HepG2 (cell line): ENCODE measurements around the gene TUBB. TPM values are rescaled to one million over a fixed set of nuclear protein-coding genes. Genes with fewer than 3 reads are reported as not detected.
A peak's percentile ranks its signal among the peaks of the same experiment; 100 is the strongest.

Experiments used
- AGO1 ChIP-seq: fragments of 200-400 bp; formaldehyde crosslinking; IDR thresholded peaks from 2 replicates; pipeline ENCODE4 v1.6.1; 2017; ENCODE audit warnings: mild to moderate bottlenecking, low read depth, low read length, moderate library complexity; ENCODE audit not compliant: poor library complexity, severe bottlenecking
- CREB1 ChIP-seq, 2 experiments: fragments of 450-650 bp in 1 of 2; IDR thresholded peaks; 2 replicates each; pipeline ENCODE4 v1.6.1; 2016 to 2017; ENCODE audit warnings: control low read depth in 1 of 2, mild to moderate bottlenecking in 1 of 2, missing compliant biosample characterization in 1 of 2, missing genetic modification characterization in 1 of 2
- ELF3 ChIP-seq: IDR thresholded peaks from 2 replicates; pipeline ENCODE4 v1.6.1; 2016; ENCODE audit warnings: missing genetic modification reagents, missing compliant biosample characterization
- IKZF5 ChIP-seq: IDR thresholded peaks from 2 replicates; pipeline ENCODE4 v1.6.1; 2018; ENCODE audit warnings: missing genetic modification reagents, mild to moderate bottlenecking, missing compliant biosample characterization
- MXI1 ChIP-seq: IDR thresholded peaks from 3 replicates; pipeline ENCODE4 v1.6.1; 2012; ENCODE audit warnings: low read depth, low read length, inconsistent platforms, borderline replicate concordance
- NFKBIZ ChIP-seq: IDR thresholded peaks from 2 replicates; pipeline ENCODE4 v1.6.1; 2018; ENCODE audit warnings: missing genetic modification reagents, missing compliant biosample characterization
- PREB ChIP-seq: sonication (generic); formaldehyde crosslinking; IDR thresholded peaks from 2 replicates; pipeline ENCODE4 v1.4.0; 2020; ENCODE audit warnings: missing genetic modification reagents
- TBX3 ChIP-seq: fragments of 450-650 bp; IDR thresholded peaks from 2 replicates; pipeline ENCODE4 v1.6.1; 2017; ENCODE audit warnings: antibody characterized with exemption, mild to moderate bottlenecking, inconsistent platforms, borderline replicate concordance
- TFE3 ChIP-seq: IDR thresholded peaks from 2 replicates; pipeline ENCODE4 v1.6.1; 2016
- ZBTB1 ChIP-seq: sonication (generic); formaldehyde crosslinking; IDR thresholded peaks from 2 replicates; pipeline ENCODE4 v1.4.0; 2020; ENCODE audit warnings: missing genetic modification reagents, borderline replicate concordance
- ZFP41 ChIP-seq: sonication (generic); formaldehyde crosslinking; IDR thresholded peaks from 2 replicates; pipeline ENCODE4 v1.4.0; 2020; ENCODE audit warnings: mild to moderate bottlenecking, missing genetic modification reagents, borderline replicate concordance
- ZNF354B ChIP-seq: sonication (generic); formaldehyde crosslinking; IDR thresholded peaks from 2 replicates; pipeline ENCODE4 v1.8.0; 2022; ENCODE audit warnings: mild to moderate bottlenecking, missing genetic modification reagents
- ZNF512B ChIP-seq: sonication (generic); formaldehyde crosslinking; IDR thresholded peaks from 2 replicates; pipeline ENCODE4 v1.5.1; 2020; ENCODE audit warnings: missing genetic modification reagents, mild to moderate bottlenecking, borderline replicate concordance
- ZNF609 ChIP-seq: sonication (generic); formaldehyde crosslinking; IDR thresholded peaks from 2 replicates; pipeline ENCODE4 v1.4.0; 2020; ENCODE audit warnings: mild to moderate bottlenecking, missing genetic modification reagents, borderline replicate concordance
- ZNF616 ChIP-seq: sonication (generic); formaldehyde crosslinking; IDR thresholded peaks from 2 replicates; pipeline ENCODE4 v1.5.0; 2020; ENCODE audit warnings: low read depth, mild to moderate bottlenecking, missing genetic modification reagents
- ZNF749 ChIP-seq: sonication (generic); formaldehyde crosslinking; IDR thresholded peaks from 2 replicates; pipeline ENCODE4 v1.8.0; 2022; ENCODE audit warnings: mild to moderate bottlenecking, missing genetic modification reagents, moderate library complexity, borderline replicate concordance
- polyA plus RNA-seq, 8 experiments: library from polyadenylated mRNA; depleted of rRNA in 3 of 8; stranded (reverse) in 7 of 8; unstranded in 1 of 8; fragments of >200 nt; fragmentation: Illumina TruSeq in 4 of 8; extraction: Trizol in 4 of 8; gene quantifications; 2 replicates each; pipeline versions ENCODE4 v1.2.1 to v1.2.3, GENCODE V29; 2011 to 2016; ENCODE audit warnings: low read depth in 4 of 8, missing spikeins in 1 of 8, mixed read lengths in 1 of 8; ENCODE audit not compliant: insufficient read depth in 1 of 8
- total RNA-seq, 5 experiments: library from RNA; depleted of rRNA; stranded (reverse); fragments of >200 nt; fragmentation: Illumina TruSeq; extraction: Trizol; gene quantifications; 2 replicates each; pipeline ENCODE4 v1.2.3, GENCODE V29; 2016; ENCODE audit warnings: low read depth in 1 of 5

Gene TUBB
- total and polyA plus RNA-seq, 2 of the 13 experiments (the other 11 are each of a cell fraction or from before 2014, with no cell fraction given), result 911 to 1,163 TPM

GRCh38 chr6:30678964-30679726 is 41.0 kb upstream of the TUBB start (continued):
- TF ChIP-seq ZNF512B (peak; percentile 87; the same call in 1 of the 2 replicates), AGO1 (peak; percentile 55), CREB1 (IDR thresholded peaks at IDR 0.05) (no peak), CREB1 (CRISPR knock-in tag; IDR thresholded peaks at IDR 0.05) (no peak), ZNF616 (no peak), ZNF609 (CRISPR knock-in tag) (no peak), PREB (CRISPR knock-in tag) (no peak), ELF3 (CRISPR knock-in tag) (peak; percentile 69; the same call in 1 of the 2 replicates), ZBTB1 (CRISPR knock-in tag) (no peak), NFKBIZ (CRISPR knock-in tag) (0 out of 2 replicates have a peak, but pooled peaks have one; percentile 21), ZNF749 (no peak), TBX3 (no peak), ZFP41 (CRISPR knock-in tag) (no peak), IKZF5 (peak; percentile 88; the same call in 1 of the 2 replicates), ZNF354B (CRISPR knock-in tag) (peak; percentile 89; the same call in 1 of the 2 replicates), TFE3 (CRISPR knock-in tag) (peak; percentile 39; the same call in 1 of the 2 replicates), MXI1 (peak; percentile 70; the same call in 1 of the 3 replicates)
